ENCODE results near the gene GNPNAT1. TPM values are rescaled to one million over a fixed set of nuclear protein-coding genes. Genes with fewer than 3 reads are reported as not detected.

The GNPNAT1 gene
- total RNA-seq, 1 experiment from 2014 or later, result 33.9 TPM

DNA sequence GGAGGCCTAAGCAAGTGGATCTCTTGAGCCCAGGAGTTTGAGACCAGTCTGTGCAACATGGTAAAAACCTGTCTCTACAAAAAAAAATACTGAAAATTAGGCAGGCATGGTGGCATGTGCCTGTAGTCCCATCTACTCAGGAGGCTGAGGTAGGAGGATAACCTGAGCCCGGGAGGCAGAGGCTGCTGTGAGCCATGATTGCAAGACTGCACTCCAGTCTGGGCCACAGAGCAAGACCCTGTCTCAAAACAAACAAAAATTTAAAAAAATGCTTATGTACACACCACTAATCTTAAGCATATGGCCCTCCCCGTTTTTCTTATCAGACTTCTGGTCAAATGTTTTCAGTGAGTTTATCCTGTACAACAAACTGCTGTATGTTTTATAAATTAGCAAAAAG is 1.7 kb upstream of the GNPNAT1 start:
- no TSS peak for BruUV-seq (replicated peaks)
- Histone ChIP-seq H3K4me1 (ENCODE audit: insufficient read depth, low read length, poor library complexity, severe bottlenecking) (peaks cover 8% of the 10 kb centered on the region), H3K9me3 (ENCODE audit: low read depth, low read length, poor library complexity, severe bottlenecking) (no peaks in the 10 kb centered on the region), H3K27ac (ENCODE audit: low read depth, low read length, poor library complexity, severe bottlenecking) (no peak overlapping the region), H3K27me3 (replicated peaks; ENCODE audit: insufficient read depth, low read depth, low read length, poor library complexity) (no peaks in the 10 kb centered on the region), H3K4me3 (ENCODE audit: low read depth, low read length, poor library complexity, severe bottlenecking) (no peak overlapping the region), H3K36me3 (ENCODE audit: insufficient read depth, low read length, poor library complexity, severe bottlenecking) (no peaks in the 10 kb centered on the region)
- DNase-seq (ENCODE audit: low spot score), result no peak
- ChIA-PET POLR2A (ENCODE audit: low non-redundant PET) (no interaction called here), CTCF (no interaction called here)
- TF ChIP-seq EZH2 (IDR thresholded peaks at IDR 0.05; ENCODE audit: borderline replicate concordance, low read depth, low read length, poor library complexity, severe bottlenecking) (no peak), CTCF (conservative IDR thresholded peaks at IDR 0.05; ENCODE audit: low read depth, low read length) (no peak)
- intact Hi-C loops (cut with micrococcal nuclease; ENCODE audit: unreplicated experiment), result no loop called here

- H3K4me1 ChIP-seq (ENCODE audit: insufficient read depth, low read length, poor library complexity, severe bottlenecking), result peaks cover 13% of the 10 kb centered on the region
- TF ChIP-seq CTCF (conservative IDR thresholded peaks at IDR 0.05; ENCODE audit: low read depth, low read length), result no peak
- no peak for TF ChIP-seq EZH2 (IDR thresholded peaks at IDR 0.05; ENCODE audit: borderline replicate concordance, low read depth, low read length, poor library complexity, severe bottlenecking)
- intact Hi-C loops (cut with micrococcal nuclease; ENCODE audit: unreplicated experiment), result no loop called here
- H3K27ac ChIP-seq (ENCODE audit: low read depth, low read length, poor library complexity, severe bottlenecking), result no peak overlapping the region
- H3K9me3 ChIP-seq (ENCODE audit: low read depth, low read length, poor library complexity, severe bottlenecking), result no peaks in the 10 kb centered on the region
- no peaks in the 10 kb centered on the region for H3K27me3 ChIP-seq (replicated peaks; ENCODE audit: insufficient read depth, low read depth, low read length, poor library complexity)
- peak overlapping the region; percentile 73 for H3K4me3 ChIP-seq (ENCODE audit: low read depth, low read length, poor library complexity, severe bottlenecking)
- no TSS peak for BruUV-seq (replicated peaks)
- ChIA-PET POLR2A (ENCODE audit: low non-redundant PET) (interaction anchor here (0.6 kb wide), 1 partner anchor 449 kb away, joined by 3 read pairs; no protein-coding TSS in a partner anchor), CTCF (no interaction called here)
- H3K36me3 ChIP-seq (ENCODE audit: insufficient read depth, low read length, poor library complexity, severe bottlenecking), result no peaks in the 10 kb centered on the region
- DNase-seq (ENCODE audit: low spot score), result no peak
These were observed 649 bp upstream of the GNPNAT1 start for GRCh38 chr14:52792097-52792415.

GRCh38 chr14:52790756-52791222 is 618 bp downstream of the GNPNAT1 start:
- Histone ChIP-seq H3K36me3 (ENCODE audit: insufficient read depth, low read length, poor library complexity, severe bottlenecking) (no peaks in the 10 kb centered on the region), H3K27ac (ENCODE audit: low read depth, low read length, poor library complexity, severe bottlenecking) (peak overlapping the region; percentile 83), H3K27me3 (replicated peaks; ENCODE audit: insufficient read depth, low read depth, low read length, poor library complexity) (no peaks in the 10 kb centered on the region), H3K4me1 (ENCODE audit: insufficient read depth, low read length, poor library complexity, severe bottlenecking) (peaks cover 13% of the 10 kb centered on the region), H3K4me3 (ENCODE audit: low read depth, low read length, poor library complexity, severe bottlenecking) (peak overlapping the region; percentile 73), H3K9me3 (ENCODE audit: low read depth, low read length, poor library complexity, severe bottlenecking) (no peaks in the 10 kb centered on the region)
- peak; percentile 18 for DNase-seq (ENCODE audit: low spot score)
- ChIA-PET CTCF (interaction anchor here (1.0 kb wide), 1 partner anchor 515 kb away, joined by 3 read pairs; no protein-coding TSS in a partner anchor), POLR2A (ENCODE audit: low non-redundant PET) (no interaction called here)
- no TSS peak for BruUV-seq (replicated peaks)
- TF ChIP-seq EZH2 (IDR thresholded peaks at IDR 0.05; ENCODE audit: borderline replicate concordance, low read depth, low read length, poor library complexity, severe bottlenecking) (no peak), CTCF (conservative IDR thresholded peaks at IDR 0.05; ENCODE audit: low read depth, low read length) (no peak)
- intact Hi-C loops (cut with micrococcal nuclease; ENCODE audit: unreplicated experiment), result no loop called here

Data from A673 (cell line).